A204.1 (cell line): ENCODE measurements around the gene DEPDC4.
"Not testable (repeated sequence)": the region's sequence is repeated elsewhere in the genome, so short reads cannot be mapped to it uniquely, and the experiment has no call there.

Experiments
- FAIRE-seq: peaks from 2 replicates; lab custom pipeline; 2012; peaks lifted over from hg19 to GRCh38; lab: Jason Lieb, UNC

The DEPDC4 gene

GRCh38 chr12:100263131-100263530 is 3.7 kb downstream of the DEPDC4 start:
- FAIRE-seq: no peak

GRCh38 chr12:100258127-100258526 is 8.8 kb downstream of the DEPDC4 start:
- FAIRE-seq: no peak

GRCh38 chr12:100254876-100255275 is 12.0 kb downstream of the DEPDC4 start:
- no peak for FAIRE-seq

GRCh38 chr12:100253437-100253836 is 13.4 kb downstream of the DEPDC4 start:
- no peak for FAIRE-seq

GRCh38 chr12:100251917-100252316 is 15.0 kb downstream of the DEPDC4 start:
- FAIRE-seq: no peak

GRCh38 chr12:100249941-100250340 is 16.9 kb downstream of the DEPDC4 start:
- FAIRE-seq: no peak

- no peak for FAIRE-seq
Measured at GRCh38 chr12:100248886-100249285, 18.0 kb downstream of the DEPDC4 start.

- FAIRE-seq: no peak
Measured at GRCh38 chr12:100247765-100248164, 19.1 kb downstream of the DEPDC4 start.

GRCh38 chr12:100243137-100243536 is 23.7 kb downstream of the DEPDC4 start:
- no peak for FAIRE-seq

- no peak for FAIRE-seq
Measured at GRCh38 chr12:100239589-100239988, 27.3 kb downstream of the DEPDC4 start.

- no peak for FAIRE-seq
Measured at GRCh38 chr12:100238801-100239200, 28.1 kb downstream of the DEPDC4 start.

- no peak for FAIRE-seq
Measured at GRCh38 chr12:100234591-100235304, 32.1 kb downstream of the DEPDC4 start.

GRCh38 chr12:100234166-100234565 is 32.7 kb downstream of the DEPDC4 start:
- FAIRE-seq: no peak

- FAIRE-seq: not testable (repeated sequence)
Measured at GRCh38 chr12:100231873-100232272, 35.0 kb downstream of the DEPDC4 start.

GRCh38 chr12:100229876-100230275 is 37.0 kb downstream of the DEPDC4 start:
- no peak for FAIRE-seq

- no peak for FAIRE-seq
Measured at GRCh38 chr12:100229036-100229635, 37.7 kb downstream of the DEPDC4 start.

GRCh38 chr12:100225491-100225890 is 41.4 kb downstream of the DEPDC4 start:
- FAIRE-seq: no peak

GRCh38 chr12:100222173-100222572 is 44.7 kb downstream of the DEPDC4 start:
- FAIRE-seq: not testable (repeated sequence)

- FAIRE-seq: no peak
Measured at GRCh38 chr12:100221523-100221922, 45.4 kb downstream of the DEPDC4 start.

GRCh38 chr12:100219328-100220109 is 47.4 kb downstream of the DEPDC4 start:
- FAIRE-seq: no peak

- FAIRE-seq: no peak
Measured at GRCh38 chr12:100216337-100216736, 50.5 kb downstream of the DEPDC4 start.

- no peak for FAIRE-seq
Measured at GRCh38 chr12:100215209-100215608, 51.7 kb downstream of the DEPDC4 start.

GRCh38 chr12:100214518-100214917 is 52.4 kb downstream of the DEPDC4 start:
- FAIRE-seq: no peak
